Measurements from ENCODE around the gene SLC10A1. TPM values are rescaled to one million over a fixed set of nuclear protein-coding genes. Genes with fewer than 3 reads are reported as not detected.

SLC10A1 gene
- total RNA-seq, 1 donor from 2014 or later: not detected

DNA sequence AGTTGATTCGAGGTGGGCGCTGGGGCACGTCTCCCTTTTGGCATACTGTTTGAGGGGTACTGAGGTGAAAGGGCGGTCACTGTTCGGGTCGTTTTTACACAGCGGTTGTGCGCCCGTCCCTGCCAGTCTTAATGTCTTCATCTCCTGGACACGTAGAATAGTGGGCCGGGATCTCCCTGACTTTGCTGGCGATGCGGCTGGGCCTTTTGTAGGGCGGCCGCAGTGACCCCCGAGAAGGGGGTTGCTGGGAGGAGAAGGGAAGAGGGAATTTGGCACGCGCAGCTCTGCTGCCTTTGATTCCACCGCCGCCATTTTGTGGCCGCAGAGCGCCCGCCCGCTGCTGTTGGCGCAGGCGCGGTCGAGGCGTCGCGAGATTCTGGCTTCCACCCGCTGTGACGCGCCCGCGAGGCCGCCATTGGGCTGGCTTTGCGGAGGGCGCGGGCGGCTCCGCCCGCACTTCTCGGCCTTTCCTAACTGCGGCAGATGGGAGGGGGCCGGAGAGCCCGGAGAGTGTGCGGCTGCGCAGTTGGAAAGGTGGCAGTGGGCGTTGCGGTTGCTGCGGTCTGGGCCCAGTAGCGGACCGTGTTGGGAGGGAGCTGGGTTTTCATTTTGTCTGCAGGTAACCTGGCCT is 29.6 kb downstream of the SLC10A1 start:
- peak; percentile 26 to 98 for TF ChIP-seq POLR2AphosphoS5 (IDR thresholded peaks at IDR 0.05; ENCODE audit: insufficient read depth in 1 of 2, low read depth in 1 of 2)
- TF ChIP-seq POLR2A (IDR thresholded peaks at IDR 0.05): peak in 1 of 2 donors; percentile 95
- no peak for TF ChIP-seq CTCF (IDR thresholded peaks at IDR 0.05)
- peak overlapping the region; percentile 99 for H3K27ac ChIP-seq
- H3K4me1 ChIP-seq: peaks cover 53% of the 10 kb centered on the region
- peaks cover 11 to 45% of the 10 kb centered on the region in 2 donors for H3K36me3 ChIP-seq
- peak in 1 of 2 donors; percentile 88 for DNase-seq (ENCODE audit: extremely low spot score in 2 of 2)
- H3K9me3 ChIP-seq: no peaks in the 10 kb centered on the region
- H3K4me3 ChIP-seq: peak overlapping the region; percentile 80 to 89
- no peaks in the 10 kb centered on the region for H3K27me3 ChIP-seq
- intact Hi-C loops (cut with DNase I): no loop called here

DNA sequence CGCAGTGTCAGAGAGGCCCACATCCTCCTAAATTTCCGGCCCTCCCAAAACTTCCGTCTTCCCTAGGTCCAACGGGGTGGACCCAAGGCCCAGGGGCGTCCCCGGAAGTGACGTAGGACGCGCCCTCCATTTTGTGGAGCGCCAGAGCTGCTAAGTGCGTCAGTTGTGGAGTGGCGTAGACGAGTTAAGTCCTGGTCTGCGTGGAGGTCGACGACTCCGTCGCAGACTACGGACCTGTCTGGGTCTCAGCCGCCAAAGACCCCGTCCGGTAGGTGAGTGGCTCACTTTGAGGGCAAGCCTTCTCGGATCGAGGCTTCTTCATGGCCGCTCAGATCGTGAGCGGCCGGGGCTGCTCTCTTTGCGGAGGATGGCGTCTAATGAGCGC is 30.1 kb downstream of the SLC10A1 start, which contains the start of gene SRSF5:
Gene SRSF5 (plus strand): TSS at position 159 of the 385 bp plus-strand sequence. CDS start 1,015 bp downstream, outside the sequence.
- DNase-seq (ENCODE audit: extremely low spot score in 2 of 2): peak in 1 of 2 donors; percentile 96
- TF ChIP-seq POLR2A (IDR thresholded peaks at IDR 0.05): peak; percentile 71 to 100
- peak; percentile 94 to 100 for TF ChIP-seq POLR2AphosphoS5 (IDR thresholded peaks at IDR 0.05; ENCODE audit: insufficient read depth in 1 of 2, low read depth in 1 of 2)
- TF ChIP-seq CTCF (IDR thresholded peaks at IDR 0.05): peak in 1 of 3 experiments; percentile 6
- H3K4me1 ChIP-seq: peaks cover 48% of the 10 kb centered on the region
- peak within 1 kb of the TSS; percentile 80 to 89 for H3K4me3 ChIP-seq
- H3K36me3 ChIP-seq: peaks cover 7 to 40% of the 10 kb centered on the region in 2 donors
- H3K9me3 ChIP-seq: no peaks in the 10 kb centered on the region
- intact Hi-C loops (cut with DNase I): no loop called here
- peak within 1 kb of the TSS; percentile 99 for H3K27ac ChIP-seq
- no peaks in the 10 kb centered on the region for H3K27me3 ChIP-seq

DNA sequence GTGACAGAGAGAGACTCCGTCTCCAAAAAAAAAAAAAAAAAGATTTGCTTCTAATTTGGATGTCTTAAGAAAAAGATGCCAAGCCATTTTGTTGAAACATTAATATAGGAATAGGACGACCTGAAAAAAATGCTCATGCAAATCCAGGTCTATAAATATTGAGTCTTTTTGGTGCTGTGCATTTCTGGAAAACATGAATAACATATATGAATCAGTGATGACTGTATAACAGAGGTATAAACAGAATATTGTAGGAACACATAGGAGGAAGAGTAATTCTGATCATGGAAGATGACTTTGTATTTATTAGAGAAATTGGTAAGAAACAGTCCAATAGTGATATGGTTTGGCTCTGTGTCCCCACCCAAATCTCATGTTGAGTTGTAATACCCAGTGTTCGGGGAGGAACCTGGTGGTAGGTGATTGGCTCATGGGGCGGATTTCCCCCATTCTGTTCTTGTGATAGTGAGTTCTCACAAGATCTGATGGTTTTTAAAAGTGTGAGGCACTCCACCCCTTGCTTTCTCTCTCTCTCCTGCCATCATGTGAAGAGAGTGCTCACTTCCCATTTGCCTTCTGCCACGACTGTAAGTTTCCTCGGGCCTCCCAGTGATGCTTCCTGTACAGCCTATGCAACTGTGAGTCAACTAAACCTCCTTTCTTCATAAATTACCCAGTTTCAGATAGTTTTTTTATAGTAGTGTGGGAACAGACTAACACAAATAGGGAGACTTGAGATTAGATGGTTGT is 33.1 kb downstream of the SLC10A1 start:
- Histone ChIP-seq H3K27me3 (no peaks in the 10 kb centered on the region), H3K4me3 (no peak overlapping the region), H3K27ac (no peak overlapping the region), H3K9me3 (no peaks in the 10 kb centered on the region), H3K36me3 (peaks cover 0 to 10% of the 10 kb centered on the region in 2 donors), H3K4me1 (peaks cover 18% of the 10 kb centered on the region)
- intact Hi-C loops (cut with DNase I): no loop called here
- TF ChIP-seq POLR2AphosphoS5 (IDR thresholded peaks at IDR 0.05; ENCODE audit: insufficient read depth in 1 of 2, low read depth in 1 of 2): no peak
- no peak for TF ChIP-seq POLR2A (IDR thresholded peaks at IDR 0.05)
- no peak for TF ChIP-seq CTCF (IDR thresholded peaks at IDR 0.05)
- no peak for DNase-seq (ENCODE audit: extremely low spot score in 2 of 2)

DNA sequence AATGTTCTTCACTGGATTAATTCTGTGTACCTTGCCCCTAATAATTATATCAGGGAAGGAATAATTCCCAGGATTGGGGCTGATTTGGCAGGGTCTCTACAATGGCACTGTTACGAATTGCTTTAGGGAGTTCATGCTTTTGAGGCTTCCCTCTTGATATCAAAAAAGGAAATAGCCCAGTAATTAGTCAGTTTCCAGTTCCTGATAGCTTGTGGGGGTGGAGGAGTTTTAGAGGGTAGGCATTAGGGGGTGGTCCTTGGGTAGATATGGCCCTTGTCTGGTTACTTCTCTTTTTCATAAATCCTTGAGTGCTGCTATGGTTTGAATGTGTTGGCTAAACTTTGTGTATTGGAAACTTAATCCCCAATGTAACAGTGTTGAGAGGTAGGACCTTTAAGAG is 36.2 kb downstream of the SLC10A1 start:
- no peak overlapping the region for H3K27ac ChIP-seq
- no peaks in the 10 kb centered on the region for H3K27me3 ChIP-seq
- intact Hi-C loops (cut with DNase I): no loop called here
- DNase-seq (ENCODE audit: extremely low spot score in 2 of 2): no peak
- no peaks in the 10 kb centered on the region for H3K9me3 ChIP-seq
- H3K4me1 ChIP-seq: no peaks in the 10 kb centered on the region
- H3K36me3 ChIP-seq: no peaks in the 10 kb centered on the region
- TF ChIP-seq POLR2A (IDR thresholded peaks at IDR 0.05) (no peak), POLR2AphosphoS5 (IDR thresholded peaks at IDR 0.05; ENCODE audit: insufficient read depth in 1 of 2, low read depth in 1 of 2) (no peak), CTCF (IDR thresholded peaks at IDR 0.05) (no peak)
- no peak overlapping the region for H3K4me3 ChIP-seq

DNA sequence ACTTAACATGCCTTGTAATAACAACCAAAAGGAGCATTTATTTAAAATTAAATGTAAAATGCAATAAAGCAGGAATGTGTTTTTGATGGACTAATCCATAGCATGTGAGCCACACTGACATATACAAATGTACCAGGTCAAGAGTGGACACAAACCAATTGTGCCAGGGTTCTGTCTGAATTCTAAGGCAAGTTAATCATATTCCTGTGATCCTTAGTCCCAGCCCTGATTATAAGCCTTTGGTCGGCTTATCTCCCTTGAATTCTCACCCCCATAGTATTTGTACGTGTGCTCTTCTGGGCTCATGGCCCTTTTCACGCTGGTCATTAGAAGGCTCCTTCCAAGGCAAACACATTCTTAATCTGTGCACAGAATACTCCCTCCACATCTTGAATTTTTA is 40.7 kb downstream of the SLC10A1 start:
- H3K9me3 ChIP-seq: no peaks in the 10 kb centered on the region
- no peaks in the 10 kb centered on the region for H3K4me1 ChIP-seq
- H3K4me3 ChIP-seq: no peak overlapping the region
- H3K27ac ChIP-seq: no peak overlapping the region
- no peaks in the 10 kb centered on the region for H3K36me3 ChIP-seq
- H3K27me3 ChIP-seq: no peaks in the 10 kb centered on the region
- no peak for DNase-seq (ENCODE audit: extremely low spot score in 2 of 2)
- intact Hi-C loops (cut with DNase I): no loop called here
- TF ChIP-seq CTCF (IDR thresholded peaks at IDR 0.05) (no peak), POLR2AphosphoS5 (IDR thresholded peaks at IDR 0.05; ENCODE audit: insufficient read depth in 1 of 2, low read depth in 1 of 2) (no peak)
